Activated T-helper 17 cell treated with anti-CD3 and anti-CD28 coated beads, Interleukin-2, amount 50 U/mL, for 72 hours (primary cell): ENCODE results near the gene PEX19. TPM values are rescaled to one million over a fixed set of nuclear protein-coding genes. Genes with fewer than 3 reads are reported as not detected.

Experiments used
- ATAC-seq: fragments of 150-1000 bp; cut with Tn5 transposase; replicated peaks from 2 replicates; pipeline ENCODE4 v1.10.0; 2021; ENCODE audit warnings: mild to moderate bottlenecking, moderate library complexity
- H3K27ac Mint-ChIP-seq: one replicate; pipeline ENCODE4 v1.8.0; 2022; ENCODE audit warnings: mixed read lengths
- H3K27me3 Mint-ChIP-seq: one replicate; pipeline ENCODE4 v1.8.0; 2022; ENCODE audit warnings: mixed read lengths
- H3K36me3 Mint-ChIP-seq: one replicate; pipeline ENCODE4 v1.8.0; 2022; ENCODE audit warnings: low read depth, mild to moderate bottlenecking, mixed read lengths
- H3K4me1 Mint-ChIP-seq: one replicate; pipeline ENCODE4 v1.8.0; 2022; ENCODE audit warnings: mixed read lengths
- H3K4me3 Mint-ChIP-seq: one replicate; pipeline ENCODE4 v1.8.0; 2022; ENCODE audit warnings: mild to moderate bottlenecking, mixed read lengths
- H3K9me3 Mint-ChIP-seq: one replicate; pipeline ENCODE4 v1.8.0; 2022; ENCODE audit warnings: mixed read lengths
- total RNA-seq, 2 donors: library from RNA; stranded (reverse); gene quantifications; one replicate each; pipeline ENCODE4 v1.2.3, GENCODE V29; 2022

The PEX19 gene
- total RNA-seq, 2 donors from 2014 or later, result 48.3 to 61.4 TPM

- H3K4me1 Mint-ChIP-seq, result peaks cover 28% of the 10 kb centered on the region
- ATAC-seq, result no peak
- no peaks in the 10 kb centered on the region for H3K9me3 Mint-ChIP-seq
- H3K36me3 Mint-ChIP-seq, result peaks cover 57% of the 10 kb centered on the region
- peak overlapping the region; percentile 98 for H3K4me3 Mint-ChIP-seq
- H3K27ac Mint-ChIP-seq, result peak overlapping the region; percentile 99
- H3K27me3 Mint-ChIP-seq, result no peaks in the 10 kb centered on the region
Observed at GRCh38 chr1:160260406-160261382, 24.2 kb downstream of the PEX19 start.

GRCh38 chr1:160258177-160258798 lies 26.6 kb downstream of the PEX19 start:
- H3K27me3 Mint-ChIP-seq, result no peaks in the 10 kb centered on the region
- ATAC-seq, result no peak
- H3K27ac Mint-ChIP-seq, result no peak overlapping the region
- H3K4me3 Mint-ChIP-seq, result peak overlapping the region; percentile 98
- no peaks in the 10 kb centered on the region for H3K9me3 Mint-ChIP-seq
- peaks cover 21% of the 10 kb centered on the region for H3K4me1 Mint-ChIP-seq
- peaks cover 79% of the 10 kb centered on the region for H3K36me3 Mint-ChIP-seq

GRCh38 chr1:160257411-160258015 lies 27.4 kb downstream of the PEX19 start:
- H3K9me3 Mint-ChIP-seq, result no peaks in the 10 kb centered on the region
- no peak overlapping the region for H3K27ac Mint-ChIP-seq
- H3K27me3 Mint-ChIP-seq, result no peaks in the 10 kb centered on the region
- H3K36me3 Mint-ChIP-seq, result peaks cover 85% of the 10 kb centered on the region
- ATAC-seq, result no peak
- H3K4me3 Mint-ChIP-seq, result peak overlapping the region; percentile 98
- H3K4me1 Mint-ChIP-seq, result peaks cover 20% of the 10 kb centered on the region

- Mint-ChIP-seq H3K4me3 (no peak overlapping the region), H3K9me3 (no peaks in the 10 kb centered on the region), H3K27ac (no peak overlapping the region), H3K36me3 (peaks cover 85% of the 10 kb centered on the region), H3K27me3 (no peaks in the 10 kb centered on the region), H3K4me1 (peaks cover 20% of the 10 kb centered on the region)
- peak; percentile 20 for ATAC-seq
Observed at GRCh38 chr1:160256396-160257046, 28.4 kb downstream of the PEX19 start.

- H3K27me3 Mint-ChIP-seq, result no peaks in the 10 kb centered on the region
- peaks cover 85% of the 10 kb centered on the region for H3K36me3 Mint-ChIP-seq
- H3K4me3 Mint-ChIP-seq, result no peak overlapping the region
- ATAC-seq, result no peak
- no peaks in the 10 kb centered on the region for H3K9me3 Mint-ChIP-seq
- H3K27ac Mint-ChIP-seq, result no peak overlapping the region
- H3K4me1 Mint-ChIP-seq, result peaks cover 18% of the 10 kb centered on the region
Observed at GRCh38 chr1:160255781-160256300, 29.1 kb downstream of the PEX19 start.

GRCh38 chr1:160251687-160252526 lies 33.0 kb downstream of the PEX19 start:
- Mint-ChIP-seq H3K4me1 (peaks cover under 1% of the 10 kb centered on the region), H3K27ac (peak overlapping the region; percentile 6), H3K27me3 (no peaks in the 10 kb centered on the region), H3K4me3 (no peak overlapping the region), H3K9me3 (no peaks in the 10 kb centered on the region), H3K36me3 (peaks cover 71% of the 10 kb centered on the region)
- peak; percentile 81 for ATAC-seq

GRCh38 chr1:160251011-160251410 lies 33.9 kb downstream of the PEX19 start:
- H3K27me3 Mint-ChIP-seq, result no peaks in the 10 kb centered on the region
- no peaks in the 10 kb centered on the region for H3K9me3 Mint-ChIP-seq
- H3K4me3 Mint-ChIP-seq, result no peak overlapping the region
- no peak for ATAC-seq
- H3K36me3 Mint-ChIP-seq, result peaks cover 70% of the 10 kb centered on the region
- peaks cover 4% of the 10 kb centered on the region for H3K4me1 Mint-ChIP-seq
- no peak overlapping the region for H3K27ac Mint-ChIP-seq

- peaks cover 71% of the 10 kb centered on the region for H3K36me3 Mint-ChIP-seq
- no peak overlapping the region for H3K4me3 Mint-ChIP-seq
- no peak for ATAC-seq
- H3K27ac Mint-ChIP-seq, result peak overlapping the region; percentile 17
- H3K9me3 Mint-ChIP-seq, result no peaks in the 10 kb centered on the region
- peaks cover 10% of the 10 kb centered on the region for H3K4me1 Mint-ChIP-seq
- no peaks in the 10 kb centered on the region for H3K27me3 Mint-ChIP-seq
Observed at GRCh38 chr1:160247053-160247452, 37.9 kb downstream of the PEX19 start.

- Mint-ChIP-seq H3K27ac (peak overlapping the region; percentile 16), H3K36me3 (peaks cover 71% of the 10 kb centered on the region), H3K4me1 (peaks cover 10% of the 10 kb centered on the region), H3K4me3 (no peak overlapping the region), H3K27me3 (no peaks in the 10 kb centered on the region), H3K9me3 (no peaks in the 10 kb centered on the region)
- ATAC-seq, result no peak
Observed at GRCh38 chr1:160245434-160245833, 39.5 kb downstream of the PEX19 start.

GRCh38 chr1:160244209-160244608 lies 40.7 kb downstream of the PEX19 start:
- ATAC-seq, result no peak
- Mint-ChIP-seq H3K4me1 (peaks cover 13% of the 10 kb centered on the region), H3K27ac (no peak overlapping the region), H3K4me3 (no peak overlapping the region), H3K9me3 (no peaks in the 10 kb centered on the region), H3K27me3 (no peaks in the 10 kb centered on the region), H3K36me3 (peaks cover 73% of the 10 kb centered on the region)

- no peak overlapping the region for H3K4me3 Mint-ChIP-seq
- H3K4me1 Mint-ChIP-seq, result peaks cover 13% of the 10 kb centered on the region
- H3K27ac Mint-ChIP-seq, result no peak overlapping the region
- peaks cover 77% of the 10 kb centered on the region for H3K36me3 Mint-ChIP-seq
- H3K27me3 Mint-ChIP-seq, result no peaks in the 10 kb centered on the region
- H3K9me3 Mint-ChIP-seq, result no peaks in the 10 kb centered on the region
- ATAC-seq, result no peak
Observed at GRCh38 chr1:160243767-160244166, 41.2 kb downstream of the PEX19 start.

- peaks cover 4% of the 10 kb centered on the region for H3K4me1 Mint-ChIP-seq
- peak overlapping the region; percentile 73 for H3K27ac Mint-ChIP-seq
- no peaks in the 10 kb centered on the region for H3K9me3 Mint-ChIP-seq
- no peak for ATAC-seq
- H3K36me3 Mint-ChIP-seq, result peaks cover 100% of the 10 kb centered on the region
- H3K27me3 Mint-ChIP-seq, result no peaks in the 10 kb centered on the region
- H3K4me3 Mint-ChIP-seq, result no peak overlapping the region
Observed at GRCh38 chr1:160239582-160240299, 45.2 kb downstream of the PEX19 start.

- H3K27me3 Mint-ChIP-seq, result no peaks in the 10 kb centered on the region
- peaks cover 12% of the 10 kb centered on the region for H3K4me1 Mint-ChIP-seq
- no peaks in the 10 kb centered on the region for H3K9me3 Mint-ChIP-seq
Observed at GRCh38 chr1:160238408-160238807, 46.5 kb downstream of the PEX19 start.

More at GRCh38 chr1:160238408-160238807, 46.5 kb downstream of the PEX19 start:
- no peak for ATAC-seq
- Mint-ChIP-seq H3K4me3 (no peak overlapping the region), H3K36me3 (peaks cover 100% of the 10 kb centered on the region), H3K27ac (peak overlapping the region; percentile 73)
